Heart right ventricle (tissue), 16 donors: ENCODE data around the gene IP6K2. TPM values are rescaled to one million over a fixed set of nuclear protein-coding genes. Genes with fewer than 3 reads are reported as not detected.

Experiments
- ATAC-seq, 8 donors: fragments of 200-7000 bp; cut with Tn5 transposase; one replicate each; pipeline ENCODE4 v1.9.1; 2020; ENCODE audit warnings: mild to moderate bottlenecking in 8 of 8, moderate library complexity in 8 of 8, moderate number of reproducible peaks in 1 of 8
- DNase-seq, 2 donors: peaks; one replicate each; pipeline ENCODE4 v3.0.0-alpha.2; 2020
- H3K27ac ChIP-seq, 10 donors: fragments of 200-600 bp; sonication (generic) in 2 of 10; one replicate each; pipeline versions ENCODE4 v1.5.0 to v1.8.0; 2020 to 2022; ENCODE audit warnings: mild to moderate bottlenecking in 3 of 10
- H3K27me3 ChIP-seq, 7 donors: fragments of 200-600 bp; one replicate each; pipeline ENCODE4 v1.8.0; 2021 to 2022; ENCODE audit warnings: mild to moderate bottlenecking in 2 of 7
- H3K36me3 ChIP-seq, 9 donors: fragments of 200-600 bp; sonication (generic) in 1 of 9; one replicate each; pipeline versions ENCODE4 v1.5.0 to v1.8.0; 2020 to 2022; ENCODE audit warnings: mild to moderate bottlenecking in 2 of 9
- H3K4me1 ChIP-seq, 9 donors: fragments of 200-600 bp; sonication (generic) in 1 of 9; one replicate each; pipeline versions ENCODE4 v1.5.0 to v1.8.0; 2020 to 2022; ENCODE audit warnings: mild to moderate bottlenecking in 4 of 9
- H3K4me3 ChIP-seq, 10 donors: fragments of 200-600 bp; sonication (generic) in 2 of 10; one replicate each; pipeline versions ENCODE4 v1.5.0 to v1.8.0; 2020 to 2022; ENCODE audit warnings: mild to moderate bottlenecking in 7 of 10, moderate library complexity in 2 of 10
- H3K9me3 ChIP-seq, 11 donors: fragments of 200-600 bp in 10 of 11; sonication (generic) in 2 of 11; one replicate each; pipeline versions ENCODE4 v1.5.0 to v1.8.0; 2013 to 2022; ENCODE audit warnings: mild to moderate bottlenecking in 2 of 11, control low read depth in 1 of 11, moderate library complexity in 1 of 11
- CTCF ChIP-seq, 9 donors: fragments of 200-600 bp; sonication (generic) in 2 of 9; IDR thresholded peaks; one replicate each; pipeline versions ENCODE4 v1.5.0 to v1.8.0; 2021 to 2022; ENCODE audit warnings: antibody characterized with exemption in 9 of 9, mild to moderate bottlenecking in 5 of 9, moderate library complexity in 1 of 9
- WGBS, 2 donors: extraction: QIAGEN DNeasy Blood & Tissue Kit; methylation state at CpG; one replicate each; pipeline ENCODE4 v1.1.7; 2013; ENCODE audit warnings: inconsistent platforms in 1 of 2; 5-methylcytosine and 5-hydroxymethylcytosine counted together
- intact Hi-C, 10 donors: fragments of 100-400 bp; cut with DNase I; formaldehyde crosslinking; loops; one replicate each; pipeline versions ENCODE4 v1.11.1 to v1.14.2; 2022
- polyA plus RNA-seq, 2 donors: library from polyadenylated mRNA; stranded (reverse); fragments of 200-250 nt; gene quantifications; one replicate each; pipeline ENCODE4 v1.2.3, GENCODE V29; 2013
- total RNA-seq, 10 donors: library from RNA; stranded (reverse); fragmentation: NEBNext Ultra II Directional in 3 of 10; extraction: Animal tissue kit (Norgen Biotek cat#: 25700) in 3 of 10; gene quantifications; one replicate each; pipeline versions ENCODE4 v1.2.1 to v1.2.4, GENCODE V29; 2021 to 2023
- donor health status: Arrhythmogenic right ventricular cardiomyopathy.
- donor health status: ischemic (EF 13 %, LVEDD 7.1; RV severe dilation, severe dysfunction).
- donor health status: healthy with polysubstance abuse.
- donor health status: DM: no; HTN: yes; CAD: no.
- donor health status: DM: no; HTN: no; CAD: no.
- donor health status: ischemic (EF 25% LVEDD 6.9; RV normal size, moderate dysfunction).
- donor health status: ischemic (EF 25% LVEDD 5.7; RV mildly dilated, moderate dysfunction).
- donor health status: healthy.
- donor health status: DM: yes; HTN: yes; CAD: no.
- donor health status: Ischemic cardiomyopathy.
- donor health status: ischemic (EF 35%, LVEDD 5.7; RV mildly dilated, moderate dysfunction).
- donor health status: nonischemic (EF 11% LVEDD 7.7; RV severe dilation, severe dysfunction).
- donor health status: DM: yes; HTN: yes; CAD: no.
- donor health status: PGD.
- donor health status: ischemic (EF 29% LVEDD 5.4; RV normal size, mild dysfunction).
- donor health status: nonischemic (EF 23%, LVEDD 6.1; RV moderate dilation, normal function).

IP6K2 gene
- total and polyA plus RNA-seq, 12 donors, result 16.7 to 81.7 (median 20.1) TPM

GRCh38 chr3:48656061-48656840 lies 60.8 kb downstream of the IP6K2 start:
- H3K36me3 ChIP-seq, result no peaks in the 10 kb centered on the region
- intact Hi-C loops, result no loop called here
- ATAC-seq (peak; percentile 87 to 93 (median 91)), DNase-seq (peak; percentile 78 to 85)
- H3K9me3 ChIP-seq, result no peaks in the 10 kb centered on the region
- peak; percentile 24 to 78 (median 65) for TF ChIP-seq CTCF (IDR thresholded peaks at IDR 0.05)
- H3K4me1 ChIP-seq, result peaks cover under 1 to 23% (median 13%) of the 10 kb centered on the region in 9 donors
- peak overlapping the region in 9 of 10 donors; percentile 36 to 74 (median 65) for H3K27ac ChIP-seq
- peak overlapping the region; percentile 43 to 76 (median 64) for H3K4me3 ChIP-seq
- peaks cover 0 to 13% (median 4%) of the 10 kb centered on the region in 7 donors for H3K27me3 ChIP-seq
- 1 to 2% methylated on average over 83 to 94 of the region's 94 CpGs for WGBS, 2 donors

GRCh38 chr3:48655606-48656005 lies 61.4 kb downstream of the IP6K2 start:
- ATAC-seq, result peak in 2 of 8 donors; percentile 2 to 3
- peaks cover 0 to 6% (median 0%) of the 10 kb centered on the region in 7 donors for H3K27me3 ChIP-seq
- no peaks in the 10 kb centered on the region for H3K9me3 ChIP-seq
- no peaks in the 10 kb centered on the region for H3K36me3 ChIP-seq
- peaks cover 0 to 19% (median 13%) of the 10 kb centered on the region in 9 donors for H3K4me1 ChIP-seq
- H3K4me3 ChIP-seq, result peak overlapping the region; percentile 43 to 76 (median 64)
- no peak for DNase-seq
- intact Hi-C loops, result no loop called here
- H3K27ac ChIP-seq, result peak overlapping the region in 2 of 10 donors; percentile 65 to 74
- 18 to 21% methylated on average over 29 to 30 of the region's 30 CpGs for WGBS, 2 donors
- no peak for TF ChIP-seq CTCF (IDR thresholded peaks at IDR 0.05)

GRCh38 chr3:48655063-48655462 lies 62.0 kb downstream of the IP6K2 start:
- Histone ChIP-seq H3K4me1 (peaks cover 0 to 19% (median 13%) of the 10 kb centered on the region in 9 donors), H3K36me3 (no peaks in the 10 kb centered on the region), H3K27me3 (peaks cover 0 to 3% (median 0%) of the 10 kb centered on the region in 7 donors), H3K4me3 (no peak overlapping the region), H3K9me3 (no peaks in the 10 kb centered on the region), H3K27ac (no peak overlapping the region)
- WGBS, 2 donors, result 91 to 96% methylated on average over 12 of the region's 12 CpGs
- no peak for DNase-seq
- ATAC-seq, result no peak
- intact Hi-C loops, result no loop called here
- no peak for TF ChIP-seq CTCF (IDR thresholded peaks at IDR 0.05)

GRCh38 chr3:48652923-48653715 lies 63.9 kb downstream of the IP6K2 start:
- Histone ChIP-seq H3K36me3 (no peaks in the 10 kb centered on the region), H3K4me3 (no peak overlapping the region), H3K27ac (no peak overlapping the region), H3K4me1 (peaks cover 0 to 19% (median 13%) of the 10 kb centered on the region in 9 donors), H3K27me3 (no peaks in the 10 kb centered on the region), H3K9me3 (no peaks in the 10 kb centered on the region)
- DNase-seq (no peak), ATAC-seq (no peak)
- intact Hi-C loops, result no loop called here
- TF ChIP-seq CTCF (IDR thresholded peaks at IDR 0.05), result no peak
- WGBS, 2 donors, result 93 to 97% methylated on average over 15 of the region's 15 CpGs
